Measurements from ENCODE around the gene PTGIS.
"Not testable (repeated sequence)": the region's sequence is repeated elsewhere in the genome, so short reads cannot be mapped to it uniquely, and the experiment has no call there.

The PTGIS gene

DNA sequence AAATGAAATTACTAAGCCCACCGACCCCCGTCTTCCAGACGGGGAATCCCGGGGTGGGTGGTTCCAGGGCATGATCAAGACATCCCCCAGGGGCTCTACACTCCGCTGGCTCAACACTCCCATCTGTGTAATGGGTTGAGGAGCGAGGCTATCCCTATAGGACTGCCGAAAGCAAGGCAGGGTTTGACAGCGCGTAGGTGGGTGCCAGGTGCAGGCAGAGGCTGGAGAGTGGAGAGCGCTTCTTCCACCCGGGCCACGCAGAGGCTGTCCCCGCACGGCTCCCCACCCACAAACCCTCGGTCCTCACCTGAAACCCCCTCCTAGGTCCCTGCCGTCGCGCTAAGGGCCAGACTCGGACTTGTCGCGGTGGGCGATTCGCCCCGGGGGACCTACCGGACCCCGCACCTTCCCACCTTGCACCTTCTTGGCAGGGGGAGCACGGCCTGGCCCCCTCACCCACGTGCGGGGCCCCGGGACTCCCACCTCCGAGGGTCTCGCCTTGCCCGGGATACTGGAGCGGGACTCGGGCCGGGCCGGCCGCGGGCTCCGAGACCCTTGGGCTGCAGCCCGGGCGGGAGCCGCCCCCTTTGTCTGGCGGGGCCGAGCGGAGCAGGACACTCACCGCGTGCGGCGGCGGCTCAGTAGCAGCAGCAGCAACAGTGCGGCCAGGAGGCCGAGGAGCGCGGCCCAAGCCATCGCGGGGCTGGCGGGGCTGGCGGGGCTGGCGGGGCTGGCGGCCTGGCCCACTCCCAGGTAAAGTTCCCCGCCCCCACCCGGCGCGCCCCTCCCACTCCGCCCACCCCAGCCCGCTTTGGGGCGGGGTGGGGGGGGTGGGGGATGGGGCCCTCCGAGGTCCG is at the start of gene PTGIS:
Gene PTGIS (minus strand): TSS at position 717 of the 857 bp plus-strand sequence. CDS start 21 bp downstream, at position 696.
- DNase-seq = no peak

DNA sequence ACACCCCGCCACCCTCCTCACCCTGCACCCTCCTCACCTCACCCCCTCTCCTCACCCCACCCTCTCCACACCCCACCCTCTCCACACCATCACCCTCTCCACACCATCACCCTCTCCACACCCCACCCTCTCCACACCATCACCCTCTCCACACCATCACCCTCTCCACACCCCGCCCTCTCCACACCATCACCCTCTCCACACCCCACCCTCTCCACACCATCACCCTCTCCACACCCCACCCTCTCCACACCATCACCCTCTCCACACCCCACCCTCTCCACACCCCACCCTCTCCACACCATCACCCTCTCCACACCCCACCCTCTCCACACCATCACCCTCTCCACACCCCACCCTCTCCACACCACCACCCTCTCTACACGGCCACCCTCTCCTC is 49.5 kb upstream of the PTGIS start:
- not testable (repeated sequence) for DNase-seq

DNA sequence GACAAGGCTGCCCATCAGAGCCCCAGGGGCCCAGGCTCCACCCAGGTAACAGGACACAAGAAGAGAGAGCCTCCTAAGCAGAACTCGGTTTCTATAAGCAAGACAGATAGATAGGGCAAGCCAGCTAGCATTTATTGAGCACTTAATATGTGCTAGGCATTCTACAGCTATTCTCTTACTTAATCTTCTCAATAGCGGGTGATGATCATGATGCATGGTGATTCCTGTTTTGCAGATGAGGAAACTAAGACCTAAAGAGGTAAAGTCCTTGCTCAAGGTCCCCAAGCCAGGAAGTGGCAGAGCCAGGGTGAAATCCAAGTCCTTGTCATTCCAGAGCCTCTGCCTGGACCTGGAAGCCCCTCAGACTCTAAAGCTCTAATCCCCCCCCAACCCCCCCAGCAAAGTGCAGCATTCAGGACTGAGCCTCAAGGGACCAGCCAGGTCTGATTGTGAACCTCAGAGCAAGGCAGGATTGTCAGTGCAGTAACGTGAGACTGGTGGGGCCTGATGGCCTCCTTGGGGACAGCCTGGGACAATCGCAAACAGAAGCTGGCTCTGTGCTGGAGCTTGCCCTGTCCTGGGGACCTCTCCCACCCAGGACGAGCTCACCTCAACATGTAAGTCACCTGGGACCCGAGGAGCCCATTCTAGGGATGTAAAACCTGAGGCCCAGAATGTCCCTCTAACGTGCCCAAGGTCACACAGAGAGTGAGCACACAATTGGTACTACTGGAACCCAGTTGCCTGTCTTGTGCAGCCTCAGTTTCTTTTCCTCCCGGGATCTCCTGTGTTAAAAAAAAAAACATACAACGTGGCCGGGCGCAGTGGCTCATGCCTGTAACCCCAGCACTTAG is 48.4 kb upstream of the PTGIS start:
- no peak for DNase-seq

DNA sequence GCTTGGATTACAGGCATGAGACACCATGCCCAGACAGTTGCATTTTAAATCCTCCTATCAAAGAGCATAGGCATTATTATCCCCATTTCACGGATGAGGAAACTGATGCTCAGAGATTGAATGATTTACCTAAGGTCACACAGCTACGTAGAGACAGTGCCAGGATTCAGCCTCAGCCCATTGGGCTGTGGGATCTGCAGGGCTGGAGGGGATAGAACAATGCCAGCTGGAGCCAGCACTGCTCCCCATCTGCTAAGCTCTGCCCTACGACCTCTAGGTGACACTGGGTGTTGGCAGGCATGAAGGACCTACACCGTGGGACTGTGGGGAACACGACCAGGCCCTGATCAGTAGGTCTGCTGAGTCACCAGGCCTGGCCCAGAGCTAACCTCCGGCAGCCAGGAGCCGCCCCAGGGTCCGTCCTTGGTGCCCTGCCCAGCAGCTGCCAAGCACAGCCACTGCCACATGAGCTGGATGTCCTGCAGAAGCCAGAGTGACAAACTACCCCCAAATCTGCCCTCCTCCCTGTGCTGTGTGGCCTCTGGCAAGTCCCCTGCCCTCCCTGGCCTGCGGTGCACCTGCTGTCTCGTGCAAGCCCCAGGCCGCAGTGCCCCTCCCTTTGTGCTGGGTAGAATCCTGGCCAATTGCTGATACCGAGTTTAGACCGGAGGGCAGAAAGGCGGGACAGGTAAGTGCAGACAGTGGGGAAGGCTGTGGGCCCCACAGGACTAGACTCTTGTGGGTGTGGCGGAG is 47.6 kb upstream of the PTGIS start:
- DNase-seq = peak; percentile 72

DNA sequence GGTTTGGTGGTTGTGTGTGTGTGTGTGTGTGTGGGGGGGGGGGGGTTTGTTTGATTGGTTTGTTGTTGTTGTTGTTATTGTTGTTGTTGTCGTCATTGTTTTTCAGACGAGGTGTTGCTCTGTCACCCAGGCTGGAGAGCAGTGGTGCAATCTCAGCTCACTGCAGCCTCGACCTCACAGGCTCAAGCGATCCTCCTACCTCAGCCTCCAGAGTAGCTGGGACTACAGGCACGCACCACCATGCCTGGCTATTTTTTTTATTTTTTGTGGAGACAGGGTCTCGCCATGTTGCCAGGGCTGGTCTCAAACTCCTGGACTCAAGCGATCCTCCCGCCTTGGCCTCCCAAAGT is 47.1 kb upstream of the PTGIS start:
- DNase-seq = not testable (repeated sequence)

DNA sequence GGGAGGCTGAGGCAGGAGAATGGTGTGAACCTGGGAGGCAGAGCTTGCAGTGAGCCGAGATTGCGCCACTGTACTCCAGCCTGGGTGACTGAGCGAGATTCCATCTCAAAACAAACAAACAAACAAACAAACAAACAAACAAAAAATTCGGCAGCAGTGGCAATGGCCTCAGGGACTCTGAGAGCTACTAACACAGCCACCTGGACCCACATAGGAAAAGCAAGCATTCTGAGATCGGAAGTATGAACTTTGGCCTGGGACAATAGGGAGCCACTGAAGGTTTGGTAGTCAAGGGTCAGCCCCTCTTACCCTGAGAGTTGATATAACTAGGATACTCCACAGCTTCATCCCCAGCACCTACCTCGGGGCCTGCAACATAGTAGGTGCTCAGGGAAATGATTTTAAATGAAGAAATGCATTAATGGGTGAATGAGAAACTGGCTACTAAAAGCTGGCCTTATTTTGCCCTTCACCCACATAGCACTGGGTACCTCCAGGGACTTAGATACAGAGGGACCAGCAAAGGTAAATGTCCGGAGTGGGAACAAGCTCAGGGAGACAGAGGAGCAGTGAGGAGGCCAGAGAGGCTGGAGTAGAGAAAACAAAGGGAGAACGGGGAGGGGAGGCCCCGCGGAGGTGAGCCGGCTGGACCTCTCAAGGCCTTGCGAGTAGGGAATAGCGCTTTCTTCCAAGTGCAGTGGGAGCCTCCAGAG is 46.6 kb upstream of the PTGIS start:
- no peak for DNase-seq

DNA sequence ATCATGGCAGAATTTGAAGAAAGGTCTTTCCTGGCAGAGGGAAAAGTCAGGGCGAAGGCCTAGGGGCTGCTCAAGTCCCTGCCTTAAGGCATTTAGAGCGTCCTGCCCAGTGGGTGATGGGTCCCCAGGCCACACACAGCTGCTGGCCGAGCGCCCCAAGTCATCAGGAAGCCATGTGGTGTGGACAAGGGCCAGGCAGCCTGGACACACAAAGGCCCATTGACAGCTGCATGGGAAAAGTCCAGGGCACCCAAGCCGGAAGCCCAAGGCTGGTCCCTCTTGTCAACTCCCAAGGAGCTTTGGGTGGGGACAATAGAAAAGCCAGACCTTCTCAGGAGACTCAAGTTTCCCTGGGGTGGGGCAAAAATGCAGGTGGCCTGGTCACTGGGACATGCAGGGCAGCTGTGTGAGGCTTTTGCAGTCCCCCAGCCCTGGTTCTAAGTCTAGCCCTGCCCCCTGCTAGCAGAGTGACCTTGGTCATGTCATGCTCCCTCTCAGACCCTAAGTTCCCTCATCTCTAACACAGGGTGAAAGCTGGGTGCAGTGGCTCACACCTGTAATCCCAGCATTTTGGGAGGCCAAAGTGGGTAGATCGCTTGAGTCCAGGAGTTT is 44.3 kb upstream of the PTGIS start:
- DNase-seq = no peak

DNA sequence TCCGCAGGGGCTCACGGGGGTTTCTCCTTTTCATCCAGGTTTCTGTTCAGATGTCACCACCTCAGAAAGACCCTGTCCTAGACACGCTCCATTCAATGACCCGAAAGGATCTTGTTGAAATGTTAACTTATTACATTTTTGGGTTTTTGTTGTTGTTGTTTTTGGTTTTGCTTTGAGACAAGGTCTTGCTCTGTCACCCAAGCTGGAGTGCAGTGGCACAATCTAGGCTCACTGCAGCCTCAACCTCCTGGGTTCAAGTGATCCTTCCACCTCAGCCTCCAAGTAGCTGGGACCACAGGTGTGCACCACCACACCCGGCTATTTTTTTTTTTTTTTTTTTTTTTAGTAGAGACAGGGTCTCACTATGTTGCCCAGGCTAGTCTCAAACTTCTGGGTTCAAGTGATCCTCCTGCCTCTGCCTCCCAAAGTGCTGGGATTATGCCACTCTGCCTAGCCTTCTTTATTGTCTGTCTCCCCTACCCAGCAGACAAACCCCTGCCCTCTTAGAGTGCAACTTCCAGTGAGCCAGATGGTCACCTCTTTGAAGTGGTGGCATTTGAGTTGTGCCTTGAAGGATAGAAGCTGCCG is 43.7 kb upstream of the PTGIS start:
- DNase-seq = not testable (repeated sequence)

DNA sequence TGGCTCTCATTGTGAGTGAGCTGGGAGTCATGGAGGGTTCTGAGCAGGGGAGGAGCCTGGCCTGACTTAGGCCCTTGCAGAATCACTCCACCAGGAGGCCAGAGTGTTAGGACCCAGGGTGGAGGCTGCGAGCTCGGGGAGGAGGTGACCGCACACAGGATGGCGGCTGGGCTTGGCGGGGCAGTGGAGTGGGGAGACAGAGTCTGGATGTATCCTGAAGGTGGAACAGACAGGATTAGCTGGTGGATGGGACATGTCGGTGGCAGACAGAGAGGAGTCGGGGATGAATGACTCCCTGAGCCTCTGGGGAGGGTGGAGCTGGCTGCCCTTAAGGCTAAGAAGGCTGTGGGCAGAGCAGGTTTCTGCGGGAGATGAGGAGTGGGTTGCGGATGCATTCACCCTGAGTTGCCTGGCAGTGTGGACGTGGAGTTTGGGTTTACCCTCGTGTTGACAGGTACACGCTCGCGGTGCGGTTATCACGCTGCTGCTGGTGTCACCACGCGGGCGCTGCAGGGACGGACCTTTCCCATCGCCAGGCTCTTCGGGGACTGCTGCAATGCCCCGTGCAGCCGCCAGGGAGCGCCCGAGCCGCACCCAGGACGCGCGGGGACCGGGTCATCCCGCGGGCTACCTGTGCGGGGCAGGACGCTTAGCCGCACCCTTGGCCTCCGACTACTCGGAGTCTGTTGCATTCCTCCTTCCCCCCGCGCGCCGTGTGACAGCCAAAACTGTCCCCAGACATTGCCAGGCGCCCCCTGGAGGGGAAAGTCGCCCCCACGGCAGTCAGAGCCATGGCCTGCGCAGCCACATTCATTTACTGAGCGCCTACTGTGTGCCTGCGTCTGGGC is 43.0 kb upstream of the PTGIS start:
- peak; percentile 68 for DNase-seq

DNA sequence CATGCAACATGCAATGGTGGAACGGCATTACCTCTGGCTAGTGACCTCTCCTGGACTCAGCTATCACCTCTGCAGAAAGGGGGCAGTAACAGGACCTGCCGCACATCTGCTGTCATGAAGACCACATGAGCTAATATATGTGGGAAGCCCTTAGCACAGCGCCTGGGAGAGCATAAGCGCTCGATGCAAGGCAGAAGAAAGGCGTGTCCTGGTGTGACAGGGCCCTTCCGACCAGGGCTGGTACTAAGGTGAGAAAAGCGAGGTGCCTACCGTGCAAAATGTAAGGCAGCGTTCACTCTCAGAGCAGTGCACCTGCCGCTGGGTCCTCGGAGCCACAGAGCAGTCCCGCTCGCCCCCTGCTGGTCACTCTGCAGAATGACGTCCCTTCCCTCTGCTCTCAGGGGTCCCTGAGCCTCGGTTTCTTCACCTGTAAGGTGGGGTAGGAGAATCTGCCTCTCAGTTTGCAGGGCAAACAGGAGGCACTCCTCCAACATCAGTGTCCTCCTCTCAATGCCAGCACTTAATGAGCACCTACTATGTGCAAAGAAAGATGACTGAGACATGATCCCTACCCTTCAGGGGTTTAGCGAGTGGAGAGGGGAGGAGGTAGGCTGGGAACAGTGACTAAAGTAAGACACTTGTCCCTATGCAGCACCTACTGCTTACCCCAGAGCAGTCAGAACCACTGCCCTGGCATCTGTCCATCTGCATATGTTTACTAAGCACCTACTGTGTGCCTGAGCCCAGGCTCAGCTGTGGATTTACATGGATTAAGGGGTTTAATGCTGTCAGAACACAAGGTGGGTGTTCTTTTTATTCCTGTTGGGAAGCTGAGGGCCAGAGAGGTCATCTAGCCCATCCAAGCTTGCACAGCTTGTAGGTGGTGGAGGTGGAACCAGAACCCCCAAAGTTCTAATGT is 41.1 kb upstream of the PTGIS start:
- DNase-seq = peak; percentile 58

DNA sequence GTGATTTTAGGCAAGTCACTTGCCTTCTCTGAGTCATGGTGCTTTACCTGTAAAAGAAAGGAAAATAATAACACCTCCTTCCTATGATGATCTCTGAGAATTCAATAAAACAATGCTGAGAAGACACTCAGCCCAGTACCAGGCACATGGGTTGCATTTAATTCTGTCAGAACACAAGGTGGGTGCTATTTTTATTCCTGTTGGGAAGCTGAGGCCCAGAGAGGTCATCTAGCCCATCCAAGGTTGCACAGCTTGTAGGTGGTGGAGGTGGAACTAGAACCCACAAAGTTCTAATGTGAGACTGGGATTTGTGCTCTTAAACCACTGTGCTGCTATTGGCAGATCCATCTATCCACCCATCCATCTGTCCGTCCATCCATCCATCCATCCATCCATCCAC is 39.6 kb upstream of the PTGIS start:
- no peak for DNase-seq

DNA sequence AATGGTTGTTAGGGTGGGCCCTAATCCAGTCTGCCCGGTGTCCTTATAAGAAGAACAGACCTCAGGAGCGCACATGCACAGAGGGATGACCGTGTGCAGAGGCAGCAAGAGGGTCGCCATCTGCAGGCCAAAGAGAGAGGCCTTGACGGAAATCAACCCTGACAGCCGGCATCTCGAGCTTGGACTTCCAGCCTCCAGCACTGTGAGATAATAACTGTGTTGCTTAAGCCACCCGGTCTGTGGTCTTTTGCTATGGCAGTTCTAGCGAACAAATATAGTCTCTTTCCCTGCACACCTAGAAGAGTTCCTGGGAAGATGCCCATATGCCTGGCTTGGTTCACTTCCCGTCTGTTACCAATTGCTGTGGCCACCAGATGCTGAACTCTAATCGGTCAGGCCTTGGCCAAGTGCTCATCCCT is 35.3 kb upstream of the PTGIS start:
- DNase-seq = no peak

DNA sequence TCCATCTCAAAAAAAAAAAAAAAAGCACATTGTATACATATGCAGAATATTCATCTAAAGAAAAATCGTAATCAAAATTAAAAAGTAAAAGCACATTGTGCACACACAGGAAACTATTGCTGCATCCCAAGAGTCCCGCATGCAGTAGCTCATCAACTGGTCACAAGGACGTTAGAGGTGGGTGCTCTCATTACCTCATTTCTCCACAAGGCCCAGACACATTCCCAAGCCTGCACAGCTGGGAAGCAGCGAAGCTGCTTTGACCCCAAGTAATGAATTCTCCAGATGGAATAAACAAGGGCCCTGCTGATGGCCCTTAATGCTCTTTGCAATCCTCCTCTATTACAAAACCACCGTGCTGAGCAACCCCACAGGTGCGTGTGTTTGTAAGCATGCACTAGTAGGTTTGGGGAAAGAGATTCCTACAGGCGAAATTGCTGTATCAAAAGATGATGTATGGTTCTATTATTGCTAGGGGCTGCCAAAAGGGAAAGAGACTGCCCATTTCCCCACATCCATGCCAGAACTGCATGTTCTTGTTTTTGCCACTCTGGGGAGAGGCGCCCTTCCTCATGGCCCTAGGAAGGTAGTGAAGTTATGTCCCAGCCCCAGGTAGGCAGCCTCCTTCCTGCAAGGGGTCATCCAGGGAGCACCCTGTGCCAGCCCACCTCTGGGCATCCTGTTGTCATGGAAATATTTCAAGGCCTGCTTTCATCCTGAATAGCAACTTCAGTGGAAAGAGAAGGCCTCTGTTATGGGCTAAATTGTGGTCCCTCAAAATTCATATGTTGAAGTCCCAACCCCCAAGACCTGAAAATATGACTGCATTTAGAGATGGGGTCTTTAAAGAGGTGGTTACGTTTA is 34.6 kb upstream of the PTGIS start:
- DNase-seq = no peak

DNA sequence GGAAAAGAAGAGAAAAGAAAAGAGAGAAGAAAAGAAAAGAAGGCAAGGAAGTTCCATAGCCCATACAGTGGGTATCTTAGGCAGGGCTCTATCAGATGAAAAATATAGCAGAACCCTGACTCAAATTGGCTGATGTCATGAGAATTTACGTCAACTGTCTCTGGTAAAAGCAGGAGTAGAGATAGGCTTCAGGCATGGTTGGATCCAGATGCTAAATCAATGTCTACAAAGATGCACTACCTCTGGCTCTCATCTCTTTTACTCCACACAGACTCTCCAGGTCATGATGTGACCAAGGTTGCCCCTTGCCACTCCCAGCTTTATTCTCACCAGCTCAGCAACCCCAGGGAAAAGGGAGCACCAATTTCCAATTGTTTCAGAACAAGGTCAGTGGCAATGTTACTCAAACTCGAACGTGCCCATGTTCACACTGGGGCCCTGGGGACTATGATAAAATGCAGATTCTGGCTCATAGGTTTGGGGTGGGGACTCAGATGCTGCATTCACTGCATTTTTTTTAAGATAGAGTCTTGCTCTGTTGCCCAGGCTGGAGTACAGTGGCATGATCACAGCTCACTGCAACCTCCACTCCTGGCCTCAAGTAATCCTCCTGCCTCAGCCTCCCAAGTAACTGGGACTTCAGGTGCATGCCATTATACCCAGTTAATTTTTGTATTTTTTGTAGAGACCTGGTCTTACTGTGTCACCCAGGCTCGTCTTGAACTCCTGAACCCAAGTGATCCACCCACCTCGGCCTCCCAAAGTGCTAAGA is 33.4 kb upstream of the PTGIS start:
- no peak for DNase-seq

DNA sequence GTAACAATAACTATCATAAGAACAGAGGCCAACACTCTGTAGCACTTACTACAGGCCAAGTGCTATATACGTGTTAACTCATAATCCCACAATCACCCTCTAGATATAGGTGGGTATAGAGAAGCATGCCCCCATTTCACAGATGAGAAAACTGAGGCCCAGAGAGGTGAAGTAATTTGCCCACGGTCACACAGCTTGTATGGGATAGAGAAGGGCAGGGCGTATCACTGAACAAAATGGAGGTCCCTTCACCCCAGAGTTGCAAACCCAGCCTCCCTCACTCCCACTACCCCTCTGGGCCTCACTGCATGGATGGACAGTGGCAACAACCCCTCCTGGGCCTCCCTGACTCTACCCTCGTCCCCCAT is 31.8 kb upstream of the PTGIS start:
- no peak for DNase-seq

DNA sequence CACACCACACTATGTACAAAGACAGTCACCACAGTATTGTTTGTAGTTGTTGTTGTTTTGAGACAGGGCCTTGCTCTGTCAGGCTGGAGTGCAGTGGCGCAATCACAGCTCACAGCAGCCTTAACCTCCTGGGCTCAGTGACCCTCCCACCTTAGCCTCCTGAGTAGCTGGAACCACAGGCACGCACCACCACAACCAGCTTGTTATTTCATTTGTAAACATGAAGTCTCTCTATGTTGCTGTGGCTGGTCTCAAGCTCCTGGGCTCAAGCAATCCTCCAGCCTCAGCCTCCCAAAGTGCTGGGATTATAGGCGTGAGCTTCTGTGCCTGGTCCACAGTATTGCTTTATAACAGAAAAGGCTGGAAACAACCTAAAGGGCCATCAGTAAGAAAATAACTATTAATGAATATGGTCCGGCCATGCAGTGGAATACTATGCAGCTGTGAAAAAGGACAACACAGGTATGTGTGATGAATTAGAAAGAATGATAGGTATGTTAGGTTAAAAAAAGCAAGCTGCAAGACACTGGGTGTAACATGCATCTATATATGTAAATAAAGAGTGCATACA is 30.0 kb upstream of the PTGIS start:
- DNase-seq = no peak

DNA sequence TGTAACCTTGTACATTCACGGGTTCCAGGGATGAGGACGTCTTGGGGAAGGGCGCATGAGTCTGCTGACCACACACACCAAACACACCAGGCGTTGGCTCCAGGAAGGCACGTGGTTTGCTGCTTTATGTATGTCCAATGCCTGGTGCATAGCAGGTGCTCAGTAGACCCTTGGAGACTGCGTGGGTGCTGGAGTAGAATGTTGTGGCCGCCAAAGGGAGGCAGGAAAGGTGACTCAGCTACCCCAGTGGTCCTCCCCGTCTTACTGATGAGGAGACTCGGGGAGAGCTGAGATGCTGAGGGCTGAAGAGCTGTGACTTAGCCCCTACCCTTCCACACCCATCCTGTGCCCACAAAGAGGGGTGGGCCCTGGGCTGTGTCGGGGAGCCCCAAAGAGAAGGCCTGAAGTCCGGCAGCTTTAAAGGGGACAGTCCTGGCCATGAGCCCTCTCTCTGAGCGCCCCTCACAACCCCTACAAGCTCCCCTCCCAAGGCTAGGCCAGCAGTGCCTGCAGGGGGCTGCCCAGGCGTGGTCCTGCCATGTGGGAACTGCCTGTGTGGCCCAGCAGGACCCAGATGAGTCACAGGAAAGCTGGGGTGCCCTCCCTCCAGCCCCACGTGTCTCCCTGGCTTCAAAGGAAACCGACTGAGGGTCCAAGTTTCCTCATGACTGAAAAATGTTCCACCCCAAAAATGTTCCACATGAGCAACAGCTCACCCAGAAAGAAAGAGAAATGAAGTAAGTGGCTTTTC is 28.0 kb upstream of the PTGIS start:
- DNase-seq = no peak

All from hematopoietic multipotent progenitor cell treated with erythropoietin and hydrocortisone succinate and interleukin-3 and kit ligand, for 8 days (in vitro differentiated cells).